Stimulated activated CD4-positive, alpha-beta T cell treated with anti-CD3 and anti-CD28 coated beads, Interleukin-1b, Interleukin-23, amount 100 ng/mL, for 1 hour (primary cell): ENCODE results near the gene MON2.
"Not testable (repeated sequence)": the region's sequence is repeated elsewhere in the genome, so short reads cannot be mapped to it uniquely, and the experiment has no call there.

Experiments used
- DNase-seq, 2 donors: peaks; one replicate each; pipeline ENCODE4 v3.0.0-alpha.2; 2020; ENCODE audit warnings: low read depth in 2 of 2

MON2 gene

GRCh38 chr12:62481843-62482540 is 15.4 kb downstream of the MON2 start:
- no peak for DNase-seq

GRCh38 chr12:62482769-62483168 is 16.1 kb downstream of the MON2 start:
- DNase-seq = no peak

- DNase-seq = no peak
Measured at GRCh38 chr12:62484233-62484632, 17.6 kb downstream of the MON2 start.

- no peak for DNase-seq
Measured at GRCh38 chr12:62505786-62506185, 39.2 kb downstream of the MON2 start.

GRCh38 chr12:62512901-62513300 is 46.3 kb downstream of the MON2 start:
- DNase-seq = no peak

- not testable (repeated sequence) for DNase-seq
Measured at GRCh38 chr12:62514080-62514479, 47.5 kb downstream of the MON2 start.

GRCh38 chr12:62516927-62517326 is 50.3 kb downstream of the MON2 start:
- DNase-seq = no peak

GRCh38 chr12:62517887-62518286 is 51.3 kb downstream of the MON2 start:
- no peak for DNase-seq

GRCh38 chr12:62519043-62519442 is 52.4 kb downstream of the MON2 start:
- no peak for DNase-seq

- no peak for DNase-seq
Measured at GRCh38 chr12:62520361-62520760, 53.7 kb downstream of the MON2 start.

- DNase-seq = no peak
Measured at GRCh38 chr12:62522984-62523383, 56.4 kb downstream of the MON2 start.

- no peak for DNase-seq
Measured at GRCh38 chr12:62523619-62524018, 57.0 kb downstream of the MON2 start.

- DNase-seq = no peak
Measured at GRCh38 chr12:62525271-62525670, 58.6 kb downstream of the MON2 start.

- DNase-seq = no peak
Measured at GRCh38 chr12:62530596-62530995, 64.0 kb downstream of the MON2 start.

- no peak for DNase-seq
Measured at GRCh38 chr12:62532333-62532732, 65.7 kb downstream of the MON2 start.

- no peak for DNase-seq
Measured at GRCh38 chr12:62533087-62533754, 66.6 kb downstream of the MON2 start.

- DNase-seq = no peak
Measured at GRCh38 chr12:62533755-62534107, 67.1 kb downstream of the MON2 start.

- no peak for DNase-seq
Measured at GRCh38 chr12:62536546-62536945, 69.9 kb downstream of the MON2 start.

- DNase-seq = no peak
Measured at GRCh38 chr12:62537551-62537950, 70.9 kb downstream of the MON2 start.

GRCh38 chr12:62540354-62540753 is 73.7 kb downstream of the MON2 start:
- DNase-seq = no peak

- no peak for DNase-seq
Measured at GRCh38 chr12:62542814-62543213, 76.2 kb downstream of the MON2 start.

- no peak for DNase-seq
Measured at GRCh38 chr12:62543324-62543723, 76.7 kb downstream of the MON2 start.

- no peak for DNase-seq
Measured at GRCh38 chr12:62543741-62544140, 77.1 kb downstream of the MON2 start.
